ENCODE data around the gene GPR183.
A peak's percentile ranks its signal among the peaks of the same experiment; 100 is the strongest.

GPR183 gene

GRCh38 chr13:99327126-99327525 is 19.9 kb upstream of the GPR183 start:
- no peak for TF ChIP-seq CTCF (IDR thresholded peaks at IDR 0.05; ENCODE audit: control extremely low read depth, extremely low read depth, low read depth, missing control alignments)
- CTCF ChIA-PET = no interaction called here
- POLR2A ChIA-PET = no interaction called here
- no peak for DNase-seq (ENCODE audit: extremely low spot score)

GRCh38 chr13:99326012-99326411 is 18.8 kb upstream of the GPR183 start:
- TF ChIP-seq CTCF (IDR thresholded peaks at IDR 0.05; ENCODE audit: control extremely low read depth, extremely low read depth, low read depth, missing control alignments) = no peak
- DNase-seq (ENCODE audit: extremely low spot score) = no peak
- ChIA-PET POLR2A (no interaction called here), CTCF (interaction anchor here (0.9 to 1.6 kb wide), 3 partner anchors 20 to 110 kb away, joined by 3 to 7 read pairs (median 4); no protein-coding TSS in a partner anchor)

GRCh38 chr13:99323488-99323887 is 16.3 kb upstream of the GPR183 start:
- ChIA-PET POLR2A (no interaction called here), CTCF (interaction anchor here (0.7 to 2.1 kb wide), 8 partner anchors 11 to 147 kb away, joined by 3 to 7 read pairs (median 4); no protein-coding TSS in a partner anchor)
- no peak for DNase-seq (ENCODE audit: extremely low spot score)
- no peak for TF ChIP-seq CTCF (IDR thresholded peaks at IDR 0.05; ENCODE audit: control extremely low read depth, extremely low read depth, low read depth, missing control alignments)

GRCh38 chr13:99322297-99323103 is 15.3 kb upstream of the GPR183 start:
- POLR2A ChIA-PET = no interaction called here
- DNase-seq (ENCODE audit: extremely low spot score) = peak; percentile 68
- CTCF ChIA-PET = interaction anchor here (0.9 to 1.9 kb wide), 11 partner anchors 10 to 114 kb away, joined by 3 to 8 read pairs (median 3); partner anchors contain the start of gene GPR183
- no peak for TF ChIP-seq CTCF (IDR thresholded peaks at IDR 0.05; ENCODE audit: control extremely low read depth, extremely low read depth, low read depth, missing control alignments)

GRCh38 chr13:99321709-99322108 is 14.5 kb upstream of the GPR183 start:
- DNase-seq (ENCODE audit: extremely low spot score) = no peak
- ChIA-PET POLR2A (interaction anchor here (1.3 kb wide), 1 partner anchor 9 kb away, joined by 4 read pairs; no protein-coding TSS in a partner anchor), CTCF (interaction anchor here (0.9 to 1.9 kb wide), 13 partner anchors 8 to 115 kb away, joined by 3 to 8 read pairs (median 3); partner anchors contain the start of gene GPR183)
- TF ChIP-seq CTCF (IDR thresholded peaks at IDR 0.05; ENCODE audit: control extremely low read depth, extremely low read depth, low read depth, missing control alignments) = no peak

- ChIA-PET CTCF (interaction anchor here (1.0 to 1.8 kb wide), 5 partner anchors 8 to 113 kb away, joined by 3 to 8 read pairs (median 3); no protein-coding TSS in a partner anchor), POLR2A (interaction anchor here (1.3 kb wide), 1 partner anchor 8 kb away, joined by 4 read pairs; no protein-coding TSS in a partner anchor)
Measured at GRCh38 chr13:99320693-99321481, 13.7 kb upstream of the GPR183 start.

More at GRCh38 chr13:99320693-99321481, 13.7 kb upstream of the GPR183 start:
- no peak for DNase-seq (ENCODE audit: extremely low spot score)
- no peak for TF ChIP-seq CTCF (IDR thresholded peaks at IDR 0.05; ENCODE audit: control extremely low read depth, extremely low read depth, low read depth, missing control alignments)
